HG02571 (cell line): ENCODE measurements around the gene TTC28.
"Not testable (repeated sequence)": the region's sequence is repeated elsewhere in the genome, so short reads cannot be mapped to it uniquely, and the experiment has no call there.

Experiments used
- ATAC-seq: cut with Tn5 transposase; IDR thresholded peaks from one replicate; pipeline ENCODE4 v1.9.1; 2021; ENCODE audit warnings: mild to moderate bottlenecking, moderate library complexity; ENCODE audit not compliant: unreplicated experiment

The TTC28 gene

DNA sequence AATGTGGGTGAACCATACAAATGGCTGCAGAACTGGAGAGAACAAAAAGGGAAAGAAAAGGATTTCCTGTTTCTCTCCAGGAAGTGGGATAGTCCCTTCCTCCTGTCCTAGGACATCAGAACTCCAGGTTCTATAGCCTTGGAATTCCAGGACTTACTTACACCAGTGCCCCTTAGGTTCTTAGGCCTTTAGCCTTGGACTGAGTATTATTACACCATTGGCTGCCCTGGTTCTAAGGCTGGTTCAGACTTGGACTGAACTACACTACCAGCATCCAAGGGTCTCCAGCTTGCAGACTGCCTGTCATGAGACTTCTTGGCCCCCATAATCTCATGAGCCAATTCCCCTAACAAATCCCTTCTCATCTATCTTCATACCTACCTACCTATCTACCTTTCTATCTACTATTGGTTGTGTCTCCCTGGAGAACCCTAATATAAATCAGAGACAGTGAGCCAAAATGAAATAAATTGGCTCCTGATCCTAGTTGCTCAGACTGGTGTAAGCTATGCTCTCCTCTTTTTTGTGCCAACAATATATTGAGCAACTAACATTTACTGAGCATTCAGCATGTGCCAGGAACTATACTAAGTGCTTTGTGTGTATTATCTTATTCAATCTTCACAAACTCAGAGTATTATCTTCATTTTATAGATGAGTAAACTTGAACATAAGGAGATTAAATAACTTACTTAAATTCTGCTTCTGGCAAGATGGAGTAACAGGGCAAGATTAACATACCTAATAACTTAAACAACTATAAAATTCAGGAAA, 303.7 kb downstream of the TTC28 start:
- ATAC-seq = no peak

DNA sequence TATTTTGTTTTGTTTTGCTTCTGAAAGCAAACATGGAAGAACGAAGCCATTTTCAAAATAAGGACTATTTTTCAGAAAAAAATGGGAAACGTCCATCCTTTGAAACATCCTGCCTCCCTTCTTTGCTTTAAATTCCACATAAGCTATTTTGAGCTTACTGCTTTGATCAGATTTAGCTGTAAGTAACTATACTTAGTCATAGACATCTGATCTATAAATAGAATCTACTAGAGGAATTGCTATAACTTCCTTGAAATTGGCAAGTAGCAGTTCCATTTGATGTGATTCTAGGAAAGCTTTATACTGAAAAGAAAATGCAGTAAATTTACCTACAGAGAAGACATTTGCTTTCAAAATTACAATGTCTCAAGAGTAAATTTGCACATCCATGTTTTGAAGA, 305.8 kb downstream of the TTC28 start:
- no peak for ATAC-seq

DNA sequence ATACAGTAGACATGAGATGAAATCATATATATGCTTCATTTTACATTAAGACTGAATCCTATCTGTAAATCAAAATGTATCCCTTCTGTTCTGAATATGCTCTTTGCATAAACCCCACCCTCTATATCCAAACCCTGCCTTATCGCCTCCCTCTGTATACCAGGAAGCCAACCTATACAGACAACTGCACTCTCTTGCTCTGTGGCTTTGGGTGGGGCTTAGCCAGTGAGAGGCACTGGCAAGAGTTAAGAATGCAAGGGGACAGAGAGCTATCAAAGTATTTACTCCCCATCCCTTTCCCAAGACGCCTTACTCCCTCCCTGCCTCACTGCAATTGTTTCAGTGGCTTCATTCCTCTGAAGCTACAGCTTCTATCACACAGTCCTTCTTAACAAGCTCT, 309.8 kb downstream of the TTC28 start:
- no peak for ATAC-seq

DNA sequence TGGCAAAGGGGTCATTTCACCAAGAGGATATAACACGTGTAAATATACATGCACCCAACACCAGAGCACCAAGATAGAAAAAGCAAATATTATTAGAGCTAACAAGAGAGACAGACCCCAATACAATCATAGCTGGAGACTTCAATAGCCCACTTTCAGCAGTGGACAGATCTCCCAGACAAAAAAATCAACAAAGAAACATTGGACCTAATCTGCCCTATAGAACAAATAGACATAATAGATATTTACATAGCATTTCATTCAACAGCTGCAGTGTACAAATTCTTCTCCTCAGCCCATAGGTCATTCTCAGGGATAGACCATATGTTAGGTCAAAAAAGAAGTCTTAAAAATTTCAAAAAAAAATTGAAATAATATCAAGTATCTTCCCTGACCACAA, 312.8 kb downstream of the TTC28 start:
- no peak for ATAC-seq

DNA sequence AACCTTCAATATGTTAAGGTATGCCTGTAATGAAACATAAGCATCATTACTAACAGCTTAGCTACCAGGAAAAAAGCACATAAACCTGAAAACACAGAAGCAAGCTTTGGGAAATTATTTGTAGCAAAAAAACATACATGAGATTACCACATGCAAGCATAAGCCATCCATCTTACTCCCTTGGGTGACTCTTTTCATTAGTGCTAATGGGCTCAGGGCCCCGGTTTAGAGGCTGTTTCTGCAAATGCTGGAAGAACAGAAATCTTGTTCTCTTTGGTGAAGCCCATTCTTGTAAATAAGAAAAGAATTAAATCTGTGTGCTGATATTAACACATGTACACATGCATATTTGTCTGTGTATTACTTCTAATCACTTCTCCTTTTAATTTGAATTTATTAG, 314.3 kb downstream of the TTC28 start:
- ATAC-seq = no peak

DNA sequence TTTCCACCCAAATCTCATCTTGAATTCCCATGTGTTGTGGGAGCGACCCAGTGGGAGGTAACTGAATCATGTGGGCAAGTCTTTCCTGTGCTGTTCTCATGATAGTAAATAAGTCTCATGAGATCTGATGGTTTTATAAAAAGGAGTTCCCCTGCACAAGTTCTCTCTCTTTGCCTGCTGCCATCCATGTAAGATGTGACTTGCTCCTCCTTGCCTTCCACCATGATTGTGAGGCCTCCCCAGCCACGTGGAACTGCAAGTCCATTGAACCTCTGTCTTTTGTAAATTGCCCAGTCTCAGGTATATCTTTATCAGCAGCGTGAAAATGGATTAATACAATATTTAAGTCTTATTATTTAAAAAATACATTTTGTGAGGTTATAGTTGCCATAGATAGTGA, 315.5 kb downstream of the TTC28 start:
- not testable (repeated sequence) for ATAC-seq

DNA sequence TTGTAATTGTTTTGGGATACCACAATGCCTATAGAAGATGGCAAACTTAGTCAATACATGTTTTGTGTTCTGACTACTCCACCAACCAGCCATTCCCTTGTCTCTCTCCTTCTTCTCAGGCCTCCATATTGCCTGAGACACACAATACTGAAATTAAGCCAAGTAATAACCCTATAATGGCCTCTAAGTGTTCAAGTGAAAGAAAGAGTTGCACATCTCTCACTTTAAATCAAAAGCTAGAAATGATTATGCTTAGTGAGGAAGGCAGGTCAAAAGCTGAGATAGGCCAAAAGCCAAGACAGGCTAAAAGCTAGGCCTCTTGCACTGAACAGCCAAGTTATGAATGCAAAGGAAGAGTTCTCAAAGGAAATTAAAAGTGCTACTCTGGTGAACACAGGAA, 318.7 kb downstream of the TTC28 start:
- no peak for ATAC-seq

DNA sequence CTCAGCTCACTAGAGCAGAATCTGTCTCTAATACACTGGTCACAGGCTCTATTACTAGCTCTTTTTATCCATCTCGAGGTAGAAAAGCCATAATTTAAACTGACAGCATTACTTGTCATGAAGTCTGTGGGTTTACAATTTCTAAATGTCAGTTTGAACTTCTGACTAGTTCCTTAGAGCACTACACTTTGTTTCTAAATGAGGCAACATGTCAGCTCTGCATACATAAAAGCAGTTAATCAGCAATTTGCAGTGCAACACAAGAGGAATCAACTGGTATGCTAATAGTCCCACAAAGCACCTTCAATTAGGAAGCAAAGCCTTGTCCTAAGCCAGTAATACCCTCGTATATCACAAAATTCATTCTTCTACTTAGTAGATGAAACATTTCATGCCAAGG, 321.3 kb downstream of the TTC28 start:
- no peak for ATAC-seq

DNA sequence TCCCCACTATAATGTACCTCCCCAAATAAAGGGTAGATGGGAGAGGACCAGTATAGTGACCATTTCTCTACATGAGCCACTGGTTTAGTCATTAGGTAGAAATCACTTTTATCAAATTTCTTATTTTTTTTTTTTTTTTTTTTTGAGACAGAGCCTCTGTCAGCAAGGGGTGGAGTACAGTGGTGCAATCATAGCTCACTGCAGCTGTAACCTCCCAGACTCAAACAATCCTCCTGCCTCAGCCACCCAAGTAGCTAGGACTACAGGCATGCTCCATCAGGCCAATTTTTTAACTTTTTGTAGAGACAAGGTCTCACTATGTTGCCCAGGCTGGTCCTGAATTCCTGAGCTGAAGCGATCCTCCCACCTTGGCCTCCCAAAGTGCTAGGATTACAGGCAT, 322.4 kb downstream of the TTC28 start:
- ATAC-seq = no peak

DNA sequence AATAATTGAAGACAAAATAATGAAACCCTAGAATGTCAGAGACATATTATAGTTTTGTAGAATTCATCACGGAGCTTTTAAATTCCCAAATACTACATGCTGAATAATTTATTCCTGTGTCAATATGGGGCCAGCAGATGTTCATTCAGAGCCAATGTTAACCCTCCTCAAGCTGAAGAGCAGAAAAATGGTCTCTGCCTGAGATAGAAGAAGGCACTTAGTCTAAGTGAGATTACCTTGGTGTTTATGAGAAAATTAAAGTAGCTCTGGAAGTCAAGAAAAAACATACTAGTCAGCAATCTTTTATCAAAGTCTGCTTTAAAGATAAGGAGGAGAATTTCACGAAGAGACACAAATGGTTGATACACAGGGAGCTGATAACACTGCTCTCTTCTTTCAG, 328.2 kb downstream of the TTC28 start:
- ATAC-seq = no peak

DNA sequence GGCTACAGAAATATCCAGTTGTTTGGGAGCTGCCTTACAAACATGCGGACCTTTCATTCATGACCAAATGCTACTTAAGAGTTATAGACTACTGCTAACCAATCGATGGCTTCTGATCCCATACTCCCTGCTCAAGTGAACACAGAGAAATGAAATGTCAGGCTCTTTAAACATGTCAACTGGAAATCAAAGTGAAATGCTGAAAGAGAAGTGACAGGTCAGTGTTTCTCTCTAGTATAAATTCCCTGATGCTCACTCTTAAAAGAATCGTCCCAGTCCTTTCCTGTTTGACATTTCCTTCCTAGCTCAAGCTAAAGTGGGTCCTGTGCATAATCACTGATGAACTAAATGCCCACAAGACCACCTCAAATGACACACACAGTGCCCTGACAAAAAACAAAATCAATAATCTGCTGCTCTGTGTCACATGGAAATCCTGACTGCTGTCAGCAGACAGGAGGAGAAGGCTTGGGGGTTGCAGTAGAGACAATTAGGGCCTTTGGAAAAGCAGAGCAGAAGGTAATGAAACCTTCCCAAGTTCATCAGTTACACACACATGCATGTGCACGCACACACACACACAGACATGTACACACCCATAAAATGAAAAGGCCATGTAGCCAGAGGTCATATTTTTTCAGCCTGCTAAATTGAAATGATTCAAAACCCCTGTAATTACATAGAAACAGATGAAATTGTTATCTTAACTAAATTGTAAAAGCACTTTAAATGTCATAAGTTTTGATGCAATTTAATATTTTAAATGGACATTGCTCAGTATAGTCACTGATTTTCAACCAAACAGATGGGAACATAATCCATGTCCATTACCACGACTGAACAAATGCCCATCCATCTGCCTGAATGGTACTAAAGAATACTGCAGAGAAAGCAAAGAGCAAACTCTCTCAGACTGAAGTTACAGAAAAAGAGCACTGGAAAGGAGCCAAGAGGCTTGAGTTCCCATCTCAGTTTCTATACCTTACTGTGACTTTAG, 330.7 kb downstream of the TTC28 start:
- no peak for ATAC-seq

DNA sequence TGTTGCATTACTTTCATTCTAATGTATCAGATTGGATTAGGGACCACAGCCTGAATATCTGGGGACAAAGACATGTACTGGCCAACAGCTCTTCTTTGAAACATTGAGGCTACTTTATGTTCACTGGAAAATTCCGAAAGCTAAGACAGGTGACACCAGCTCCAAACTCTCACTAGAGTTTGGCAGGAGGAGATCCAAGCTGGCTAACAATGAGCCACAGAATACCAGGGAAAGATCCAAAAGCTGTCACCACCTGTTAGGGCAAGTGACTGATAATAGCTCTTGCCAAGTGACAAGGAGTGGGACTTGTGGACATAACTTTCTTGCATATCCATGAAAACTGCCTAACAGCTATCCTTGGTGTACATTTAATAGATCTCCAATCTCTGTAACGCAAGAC, 333.3 kb downstream of the TTC28 start:
- no peak for ATAC-seq

DNA sequence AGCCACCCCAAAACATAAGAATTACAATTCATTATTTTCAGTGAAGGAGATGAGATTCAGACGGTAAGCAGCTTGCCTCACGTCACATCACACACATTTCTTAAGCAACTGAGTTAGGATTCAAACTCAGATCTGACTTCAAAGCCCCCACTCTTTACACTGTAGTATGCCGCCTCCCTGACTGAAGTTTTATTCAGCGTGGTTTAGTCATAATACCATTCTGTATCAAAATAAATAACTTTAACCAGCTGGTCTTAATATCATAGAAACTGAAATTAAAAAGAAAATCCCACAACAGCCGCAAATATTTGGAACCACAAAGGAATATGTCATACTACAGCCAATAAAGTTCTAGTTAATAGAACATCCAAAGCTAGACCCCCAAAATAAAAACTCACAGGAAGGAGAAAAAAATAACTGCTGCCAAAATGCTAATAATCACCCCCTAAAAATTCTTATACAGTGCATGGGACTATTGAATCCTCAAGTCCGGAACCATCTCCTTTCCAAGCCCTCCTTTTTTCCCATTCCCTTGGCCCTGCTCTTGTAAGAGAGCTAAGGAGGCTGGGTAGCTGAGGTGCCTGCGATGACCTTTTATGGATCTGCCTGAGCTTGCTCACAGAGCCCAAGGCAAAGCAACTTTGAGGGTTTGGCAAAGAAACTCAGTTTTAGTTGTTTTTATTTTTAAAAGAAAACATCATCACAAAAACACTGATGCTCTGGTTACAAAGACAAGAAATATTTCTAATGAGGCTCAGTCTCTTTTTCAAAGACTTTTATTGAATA, 334.5 kb downstream of the TTC28 start:
- ATAC-seq = no peak

DNA sequence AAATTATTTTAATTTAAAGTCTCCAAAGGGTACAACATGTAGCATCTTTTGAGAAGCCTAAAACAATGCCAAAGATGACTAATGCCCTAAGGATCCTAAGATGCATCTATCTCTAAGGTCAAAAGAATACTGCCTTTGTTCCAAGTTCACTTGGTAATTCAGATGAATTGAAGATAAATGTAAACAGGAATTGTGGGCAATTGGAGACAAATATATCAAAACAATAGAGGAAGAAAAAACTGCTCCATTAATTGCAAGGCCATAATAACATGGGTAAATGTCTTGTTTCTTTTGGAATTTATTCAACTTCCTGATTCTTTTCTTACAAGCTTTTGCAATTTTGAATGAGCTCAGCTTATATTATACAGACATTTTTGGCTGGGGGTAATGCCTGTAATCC, 338.6 kb downstream of the TTC28 start:
- ATAC-seq = no peak

DNA sequence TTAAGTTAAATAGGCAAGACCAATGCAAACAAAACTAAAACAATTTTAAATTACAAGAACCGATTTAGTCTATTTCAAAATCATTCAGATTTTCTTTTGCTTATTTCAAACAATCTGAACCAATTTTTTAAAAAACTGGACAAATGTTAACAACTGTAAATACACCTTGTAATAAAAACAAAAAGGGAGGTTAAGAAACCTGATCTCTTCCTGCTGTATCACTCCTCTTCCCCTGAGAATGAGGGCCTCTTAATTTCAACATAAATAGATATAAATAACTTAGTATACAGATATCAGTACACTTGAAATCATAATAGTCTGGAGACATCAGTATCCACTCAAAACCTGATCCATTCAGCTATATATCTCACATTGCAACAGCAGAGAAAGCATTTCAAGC, 346.6 kb downstream of the TTC28 start:
- no peak for ATAC-seq

DNA sequence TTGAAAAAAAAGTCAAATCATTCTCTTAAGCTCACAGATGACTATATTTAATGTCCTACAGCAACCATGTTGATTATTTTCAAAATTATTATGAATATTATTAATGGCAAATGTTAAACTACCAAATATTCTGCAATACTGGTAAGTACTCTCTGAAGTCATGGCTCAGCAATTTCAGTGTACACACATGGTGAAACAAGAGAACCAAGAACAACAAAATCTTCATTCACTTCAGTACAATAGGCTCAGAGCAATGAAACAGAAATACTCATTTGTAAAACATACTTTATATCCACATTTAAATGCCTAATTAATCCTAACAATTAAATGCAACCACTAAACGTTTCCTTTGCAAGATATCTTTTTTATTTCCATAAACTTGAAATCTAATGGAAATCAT, 347.2 kb downstream of the TTC28 start:
- ATAC-seq = no peak

DNA sequence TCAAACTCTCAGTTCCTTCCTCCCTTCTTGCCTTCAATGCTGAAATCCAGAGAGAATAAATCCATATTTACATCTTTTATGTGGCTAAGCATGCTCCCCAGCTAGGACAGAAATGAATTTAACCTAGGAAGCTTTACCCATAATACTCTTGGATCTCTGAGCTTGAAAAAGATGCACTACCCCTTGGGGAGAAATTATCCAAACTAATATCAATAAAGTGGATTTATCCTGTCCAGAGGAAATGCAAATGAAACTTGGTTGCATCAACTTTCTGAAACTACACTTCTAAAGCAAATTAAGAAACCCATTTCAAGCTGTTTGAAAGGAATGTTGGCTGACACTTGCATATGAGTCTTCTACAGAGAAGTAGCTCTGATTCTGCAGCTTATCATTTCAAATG, 347.9 kb downstream of the TTC28 start:
- no peak for ATAC-seq

DNA sequence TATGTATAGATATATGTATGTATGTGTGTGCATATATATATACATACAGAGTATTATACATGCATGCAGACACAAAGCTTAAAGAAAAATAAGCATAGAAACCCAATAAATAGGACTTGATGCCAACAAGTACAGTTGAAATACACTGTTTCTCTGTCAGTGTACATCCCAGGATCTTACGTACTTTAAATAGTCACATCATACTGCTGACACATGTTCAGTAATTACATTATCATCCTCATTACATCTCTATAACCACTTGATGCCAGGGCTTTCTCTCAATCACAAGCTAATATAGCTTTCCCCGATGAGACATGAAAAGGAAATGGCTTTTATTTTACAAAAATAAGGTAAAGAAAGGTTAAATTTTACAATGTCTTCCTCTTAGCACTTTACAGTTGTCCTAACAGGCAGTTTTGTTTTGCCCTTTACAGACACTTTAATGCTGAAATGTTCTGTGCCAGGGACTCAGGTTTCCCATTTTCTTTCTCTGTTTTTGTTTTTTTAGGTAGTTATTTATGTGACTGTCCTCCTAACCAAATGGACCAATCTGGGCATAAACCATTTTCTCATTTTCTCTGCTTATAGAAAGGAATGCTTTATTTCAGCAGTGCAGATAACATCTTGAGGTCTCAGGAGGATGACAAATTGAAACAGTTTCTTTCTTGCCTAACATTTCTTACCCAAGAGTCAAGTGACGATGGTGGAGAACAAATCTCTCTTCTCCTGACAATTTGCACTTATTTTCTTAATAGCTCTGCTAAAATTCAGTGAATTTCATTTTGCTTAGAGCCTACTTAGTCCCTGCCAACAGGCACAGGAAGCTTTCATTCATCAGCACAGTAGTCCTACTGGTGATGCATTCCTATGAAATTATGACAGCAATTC, 350.2 kb downstream of the TTC28 start:
- no peak for ATAC-seq

DNA sequence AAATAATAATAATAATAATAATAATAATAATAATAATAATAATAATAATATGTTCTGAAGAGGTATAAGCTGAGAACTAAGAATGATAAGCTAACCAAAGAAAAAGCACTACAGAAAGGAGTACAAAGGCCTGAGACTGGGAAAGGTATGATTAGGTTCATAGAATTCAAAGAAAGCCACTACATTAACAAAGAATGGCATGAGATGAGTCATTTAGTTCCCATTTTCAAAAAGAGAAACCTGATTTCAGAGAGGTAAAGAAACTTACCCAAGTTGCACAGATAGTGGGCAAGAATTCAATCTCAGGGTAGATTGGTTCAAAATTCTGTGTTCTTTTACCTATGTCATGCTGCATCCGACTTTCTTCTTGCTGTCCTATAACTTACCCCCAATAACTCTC, 350.9 kb downstream of the TTC28 start:
- no peak for ATAC-seq

DNA sequence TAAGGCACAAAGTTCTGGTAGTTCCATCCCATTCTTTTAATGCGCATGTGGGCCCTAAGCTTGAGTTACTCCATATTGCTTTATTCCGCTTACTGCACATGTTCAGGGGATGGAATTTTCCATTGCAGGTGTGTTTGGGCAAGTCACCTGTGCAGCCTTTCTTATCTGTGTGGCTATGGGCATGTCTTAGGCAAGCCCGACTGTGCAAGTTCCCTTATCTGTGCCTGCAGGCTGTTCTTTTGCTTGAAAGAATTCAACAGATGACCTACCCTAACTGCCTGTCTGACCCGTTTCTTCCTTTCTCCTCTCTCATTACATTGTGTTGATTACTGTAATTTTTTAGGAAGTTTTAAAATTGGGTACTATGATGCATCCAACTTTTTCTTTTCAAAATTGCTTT, 363.6 kb downstream of the TTC28 start:
- no peak for ATAC-seq
